ENCODE measurements around the gene EXOC7.
A peak's percentile ranks its signal among the peaks of the same experiment; 100 is the strongest.

EXOC7 gene

GRCh38 chr17:76090517-76091129 lies 13.0 kb downstream of the EXOC7 start:
- no peak for DNase-seq
- TF ChIP-seq, protein P1, sequence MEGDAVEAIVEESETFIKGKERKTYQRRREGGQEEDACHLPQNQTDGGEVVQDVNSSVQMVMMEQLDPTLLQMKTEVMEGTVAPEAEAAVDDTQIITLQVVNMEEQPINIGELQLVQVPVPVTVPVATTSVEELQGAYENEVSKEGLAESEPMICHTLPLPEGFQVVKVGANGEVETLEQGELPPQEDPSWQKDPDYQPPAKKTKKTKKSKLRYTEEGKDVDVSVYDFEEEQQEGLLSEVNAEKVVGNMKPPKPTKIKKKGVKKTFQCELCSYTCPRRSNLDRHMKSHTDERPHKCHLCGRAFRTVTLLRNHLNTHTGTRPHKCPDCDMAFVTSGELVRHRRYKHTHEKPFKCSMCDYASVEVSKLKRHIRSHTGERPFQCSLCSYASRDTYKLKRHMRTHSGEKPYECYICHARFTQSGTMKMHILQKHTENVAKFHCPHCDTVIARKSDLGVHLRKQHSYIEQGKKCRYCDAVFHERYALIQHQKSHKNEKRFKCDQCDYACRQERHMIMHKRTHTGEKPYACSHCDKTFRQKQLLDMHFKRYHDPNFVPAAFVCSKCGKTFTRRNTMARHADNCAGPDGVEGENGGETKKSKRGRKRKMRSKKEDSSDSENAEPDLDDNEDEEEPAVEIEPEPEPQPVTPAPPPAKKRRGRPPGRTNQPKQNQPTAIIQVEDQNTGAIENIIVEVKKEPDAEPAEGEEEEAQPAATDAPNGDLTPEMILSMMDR (IDR thresholded peaks at IDR 0.05; ENCODE audit: low read depth, low read length) = no peak
- H3K9me3 ChIP-seq = no peaks in the 10 kb centered on the region

GRCh38 chr17:76089680-76090516 lies 13.7 kb downstream of the EXOC7 start:
- no peaks in the 10 kb centered on the region for H3K27me3 ChIP-seq
- DNase-seq = peak; percentile 55
- H3K9me3 ChIP-seq = no peaks in the 10 kb centered on the region
- peaks cover 32% of the 10 kb centered on the region for H3K36me3 ChIP-seq
- TF ChIP-seq, protein P1 (IDR thresholded peaks at IDR 0.05; ENCODE audit: low read depth, low read length) = no peak
- peaks cover 8% of the 10 kb centered on the region for H3K4me1 ChIP-seq
- H3K4me3 ChIP-seq (ENCODE audit: low read depth, low read length) = no peak overlapping the region

More at GRCh38 chr17:76090517-76091129, 13.0 kb downstream of the EXOC7 start:
- Histone ChIP-seq H3K27me3 (no peaks in the 10 kb centered on the region), H3K4me3 (ENCODE audit: low read depth, low read length) (no peak overlapping the region), H3K4me1 (peaks cover 8% of the 10 kb centered on the region), H3K36me3 (peaks cover 25% of the 10 kb centered on the region)

GRCh38 chr17:76088868-76089576 lies 14.6 kb downstream of the EXOC7 start:
- no peaks in the 10 kb centered on the region for H3K9me3 ChIP-seq
- no peak overlapping the region for H3K4me3 ChIP-seq (ENCODE audit: low read depth, low read length)
- TF ChIP-seq, protein P1 (IDR thresholded peaks at IDR 0.05; ENCODE audit: low read depth, low read length) = no peak
- no peaks in the 10 kb centered on the region for H3K27me3 ChIP-seq
- H3K4me1 ChIP-seq = peaks cover 8% of the 10 kb centered on the region
- peaks cover 28% of the 10 kb centered on the region for H3K36me3 ChIP-seq
- no peak for DNase-seq

DNA sequence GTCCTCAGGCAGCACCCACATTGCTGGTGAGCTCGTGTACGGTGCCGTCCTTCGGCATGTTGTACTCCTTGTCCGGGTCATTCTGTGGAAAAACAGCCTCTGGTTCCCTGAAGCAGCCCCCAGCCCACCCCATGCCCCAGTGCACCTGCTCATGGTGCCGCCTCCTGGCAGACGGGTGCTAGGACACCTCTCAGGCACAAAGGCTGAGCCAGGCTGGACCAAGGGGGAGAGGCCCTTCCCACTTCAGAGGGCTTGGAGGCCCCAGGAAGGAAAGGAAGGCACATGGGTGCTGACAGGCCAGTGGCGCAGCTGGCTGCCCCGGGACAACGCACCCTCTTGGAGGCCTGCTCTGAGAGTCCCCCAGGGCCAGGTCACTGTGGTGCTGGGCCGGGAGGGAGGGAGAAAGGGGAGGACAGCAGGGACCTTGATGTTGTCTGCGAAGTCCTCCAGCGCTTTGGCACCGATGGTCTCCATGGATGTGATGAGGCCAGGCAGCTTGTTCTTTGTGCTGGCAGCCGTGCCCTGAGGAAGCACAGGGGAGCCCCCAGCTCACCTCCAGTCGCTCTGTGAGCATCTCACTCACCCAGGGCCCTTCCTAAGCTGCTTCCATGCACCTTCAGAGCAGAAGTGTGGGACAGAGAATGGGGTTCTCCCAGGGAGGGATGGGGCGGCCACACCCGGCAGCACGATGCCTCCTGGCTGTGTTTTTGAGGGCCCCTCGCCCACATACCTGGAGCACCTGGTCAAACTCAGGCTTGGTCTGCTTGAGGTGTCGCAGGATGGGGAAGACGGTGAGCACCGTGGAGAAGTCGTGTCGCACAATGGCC lies 15.3 kb downstream of the EXOC7 start:
- Histone ChIP-seq H3K9me3 (no peaks in the 10 kb centered on the region), H3K4me3 (ENCODE audit: low read depth, low read length) (no peak overlapping the region), H3K36me3 (peaks cover 25% of the 10 kb centered on the region), H3K4me1 (peaks cover 9% of the 10 kb centered on the region), H3K27me3 (no peaks in the 10 kb centered on the region)
- no peak for DNase-seq
- TF ChIP-seq, protein P1 (IDR thresholded peaks at IDR 0.05; ENCODE audit: low read depth, low read length) = 0 out of 2 replicates have a peak, but pooled peaks have one; percentile 6

- H3K4me1 ChIP-seq = peaks cover 16% of the 10 kb centered on the region
- TF ChIP-seq, protein P1 (IDR thresholded peaks at IDR 0.05; ENCODE audit: low read depth, low read length) = no peak
- peaks cover 25% of the 10 kb centered on the region for H3K36me3 ChIP-seq
- H3K27me3 ChIP-seq = no peaks in the 10 kb centered on the region
- H3K4me3 ChIP-seq (ENCODE audit: low read depth, low read length) = no peak overlapping the region
- no peaks in the 10 kb centered on the region for H3K9me3 ChIP-seq
- DNase-seq = no peak
Measured at GRCh38 chr17:76087531-76087930, 16.1 kb downstream of the EXOC7 start.
